Liver (tissue), 3 donors: ENCODE results near the gene MB21D2.

Experiments used
- EGR1 ChIP-seq, 2 donors: IDR thresholded peaks; 2 replicates each; pipeline ENCODE4 v1.6.1; 2016 to 2018; ENCODE audit warnings: antibody characterized with exemption in 2 of 2, low read depth in 2 of 2
- FOXA2 ChIP-seq: IDR thresholded peaks from 2 replicates; pipeline ENCODE4 v1.6.1; 2016; ENCODE audit warnings: antibody characterized with exemption
- GABPA ChIP-seq, 2 donors: IDR thresholded peaks in 1 of 2; conservative IDR thresholded peaks in 1 of 2; 2 replicates each; pipeline ENCODE4 v1.6.1; 2016; ENCODE audit warnings: antibody characterized with exemption in 2 of 2, mild to moderate bottlenecking in 1 of 2, moderate library complexity in 1 of 2
- HNF4G ChIP-seq: IDR thresholded peaks from 2 replicates; pipeline ENCODE4 v1.6.1; 2016; ENCODE audit warnings: antibody characterized with exemption
- JUND ChIP-seq, 2 donors: IDR thresholded peaks; 2 replicates each; pipeline ENCODE4 v1.6.1; 2016; ENCODE audit warnings: antibody characterized with exemption in 2 of 2
- NR2F2 ChIP-seq: IDR thresholded peaks from 2 replicates; pipeline ENCODE4 v1.6.1; 2016; ENCODE audit warnings: antibody characterized with exemption
- RAD21 ChIP-seq, 2 donors: IDR thresholded peaks; 2 replicates each; pipeline ENCODE4 v1.6.1; 2016; ENCODE audit warnings: antibody characterized with exemption in 2 of 2, mild to moderate bottlenecking in 2 of 2
- SP1 ChIP-seq: IDR thresholded peaks from 2 replicates; pipeline ENCODE4 v1.6.1; 2018; ENCODE audit warnings: antibody characterized with exemption, mild to moderate bottlenecking
- TAF1 ChIP-seq: conservative IDR thresholded peaks from 2 replicates; pipeline ENCODE4 v1.6.1; 2016; ENCODE audit warnings: antibody characterized with exemption, mild to moderate bottlenecking
- YY1 ChIP-seq: IDR thresholded peaks from 2 replicates; pipeline ENCODE4 v1.6.1; 2016; ENCODE audit warnings: antibody characterized with exemption, mild to moderate bottlenecking
- TF ChIP-seq, protein P1 (sequence below): fragments of 150-350 bp; IDR thresholded peaks from 2 replicates; pipeline ENCODE4 v1.5.1; 2017; ENCODE audit warnings: improper control_type of control experiment, low read depth, low read length; ENCODE audit not compliant: missing input control
- TF ChIP-seq, protein P2 (sequence below): IDR thresholded peaks from 2 replicates; pipeline ENCODE4 v1.6.1; 2016; ENCODE audit warnings: antibody characterized with exemption, mild to moderate bottlenecking
- TF ChIP-seq, protein P3 (sequence below): IDR thresholded peaks from 2 replicates; pipeline ENCODE4 v1.6.1; 2016; ENCODE audit warnings: antibody characterized with exemption
- TF ChIP-seq, protein P4 (sequence below): IDR thresholded peaks from 2 replicates; pipeline ENCODE4 v1.6.1; 2016; ENCODE audit warnings: antibody characterized with exemption
- donor health status: healthy.
- donor health status: healthy.

DNA sequence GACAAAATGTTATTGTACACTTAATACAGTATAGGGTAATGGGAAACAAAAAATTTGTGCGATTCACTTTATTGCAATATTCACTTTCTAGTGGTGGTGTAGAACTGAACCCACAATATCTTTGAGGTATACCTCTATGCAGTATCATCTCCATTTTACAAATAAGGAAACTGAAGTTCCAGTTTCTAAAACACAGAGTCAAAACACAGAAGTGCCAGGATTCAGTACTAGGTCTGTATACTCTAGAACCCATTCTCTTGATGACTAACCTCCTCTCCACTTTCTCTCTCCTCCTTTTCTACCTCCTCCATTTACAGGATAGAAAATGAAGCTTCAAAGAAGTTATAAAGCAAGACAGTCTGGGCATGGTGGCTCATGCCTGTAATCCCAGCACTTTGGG is 62.2 kb downstream of the MB21D2 start:
- TF ChIP-seq, protein P1, sequence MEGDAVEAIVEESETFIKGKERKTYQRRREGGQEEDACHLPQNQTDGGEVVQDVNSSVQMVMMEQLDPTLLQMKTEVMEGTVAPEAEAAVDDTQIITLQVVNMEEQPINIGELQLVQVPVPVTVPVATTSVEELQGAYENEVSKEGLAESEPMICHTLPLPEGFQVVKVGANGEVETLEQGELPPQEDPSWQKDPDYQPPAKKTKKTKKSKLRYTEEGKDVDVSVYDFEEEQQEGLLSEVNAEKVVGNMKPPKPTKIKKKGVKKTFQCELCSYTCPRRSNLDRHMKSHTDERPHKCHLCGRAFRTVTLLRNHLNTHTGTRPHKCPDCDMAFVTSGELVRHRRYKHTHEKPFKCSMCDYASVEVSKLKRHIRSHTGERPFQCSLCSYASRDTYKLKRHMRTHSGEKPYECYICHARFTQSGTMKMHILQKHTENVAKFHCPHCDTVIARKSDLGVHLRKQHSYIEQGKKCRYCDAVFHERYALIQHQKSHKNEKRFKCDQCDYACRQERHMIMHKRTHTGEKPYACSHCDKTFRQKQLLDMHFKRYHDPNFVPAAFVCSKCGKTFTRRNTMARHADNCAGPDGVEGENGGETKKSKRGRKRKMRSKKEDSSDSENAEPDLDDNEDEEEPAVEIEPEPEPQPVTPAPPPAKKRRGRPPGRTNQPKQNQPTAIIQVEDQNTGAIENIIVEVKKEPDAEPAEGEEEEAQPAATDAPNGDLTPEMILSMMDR = no peak
- TF ChIP-seq TAF1 (no peak), NR2F2 (no peak), SP1 (no peak), YY1 (no peak), RAD21 (IDR thresholded peaks at IDR 0.05) (no peak), EGR1 (IDR thresholded peaks at IDR 0.05; ENCODE audit: low read depth in 2 of 2) (no peak), GABPA (IDR thresholded peaks at IDR 0.05 in 1 of 2, conservative IDR thresholded peaks at IDR 0.05 in 1 of 2) (no peak), JUND (IDR thresholded peaks at IDR 0.05) (no peak), HNF4G (no peak), FOXA2 (no peak)
- TF ChIP-seq, protein P2, sequence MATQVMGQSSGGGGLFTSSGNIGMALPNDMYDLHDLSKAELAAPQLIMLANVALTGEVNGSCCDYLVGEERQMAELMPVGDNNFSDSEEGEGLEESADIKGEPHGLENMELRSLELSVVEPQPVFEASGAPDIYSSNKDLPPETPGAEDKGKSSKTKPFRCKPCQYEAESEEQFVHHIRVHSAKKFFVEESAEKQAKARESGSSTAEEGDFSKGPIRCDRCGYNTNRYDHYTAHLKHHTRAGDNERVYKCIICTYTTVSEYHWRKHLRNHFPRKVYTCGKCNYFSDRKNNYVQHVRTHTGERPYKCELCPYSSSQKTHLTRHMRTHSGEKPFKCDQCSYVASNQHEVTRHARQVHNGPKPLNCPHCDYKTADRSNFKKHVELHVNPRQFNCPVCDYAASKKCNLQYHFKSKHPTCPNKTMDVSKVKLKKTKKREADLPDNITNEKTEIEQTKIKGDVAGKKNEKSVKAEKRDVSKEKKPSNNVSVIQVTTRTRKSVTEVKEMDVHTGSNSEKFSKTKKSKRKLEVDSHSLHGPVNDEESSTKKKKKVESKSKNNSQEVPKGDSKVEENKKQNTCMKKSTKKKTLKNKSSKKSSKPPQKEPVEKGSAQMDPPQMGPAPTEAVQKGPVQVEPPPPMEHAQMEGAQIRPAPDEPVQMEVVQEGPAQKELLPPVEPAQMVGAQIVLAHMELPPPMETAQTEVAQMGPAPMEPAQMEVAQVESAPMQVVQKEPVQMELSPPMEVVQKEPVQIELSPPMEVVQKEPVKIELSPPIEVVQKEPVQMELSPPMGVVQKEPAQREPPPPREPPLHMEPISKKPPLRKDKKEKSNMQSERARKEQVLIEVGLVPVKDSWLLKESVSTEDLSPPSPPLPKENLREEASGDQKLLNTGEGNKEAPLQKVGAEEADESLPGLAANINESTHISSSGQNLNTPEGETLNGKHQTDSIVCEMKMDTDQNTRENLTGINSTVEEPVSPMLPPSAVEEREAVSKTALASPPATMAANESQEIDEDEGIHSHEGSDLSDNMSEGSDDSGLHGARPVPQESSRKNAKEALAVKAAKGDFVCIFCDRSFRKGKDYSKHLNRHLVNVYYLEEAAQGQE = no peak
- TF ChIP-seq, protein P3, sequence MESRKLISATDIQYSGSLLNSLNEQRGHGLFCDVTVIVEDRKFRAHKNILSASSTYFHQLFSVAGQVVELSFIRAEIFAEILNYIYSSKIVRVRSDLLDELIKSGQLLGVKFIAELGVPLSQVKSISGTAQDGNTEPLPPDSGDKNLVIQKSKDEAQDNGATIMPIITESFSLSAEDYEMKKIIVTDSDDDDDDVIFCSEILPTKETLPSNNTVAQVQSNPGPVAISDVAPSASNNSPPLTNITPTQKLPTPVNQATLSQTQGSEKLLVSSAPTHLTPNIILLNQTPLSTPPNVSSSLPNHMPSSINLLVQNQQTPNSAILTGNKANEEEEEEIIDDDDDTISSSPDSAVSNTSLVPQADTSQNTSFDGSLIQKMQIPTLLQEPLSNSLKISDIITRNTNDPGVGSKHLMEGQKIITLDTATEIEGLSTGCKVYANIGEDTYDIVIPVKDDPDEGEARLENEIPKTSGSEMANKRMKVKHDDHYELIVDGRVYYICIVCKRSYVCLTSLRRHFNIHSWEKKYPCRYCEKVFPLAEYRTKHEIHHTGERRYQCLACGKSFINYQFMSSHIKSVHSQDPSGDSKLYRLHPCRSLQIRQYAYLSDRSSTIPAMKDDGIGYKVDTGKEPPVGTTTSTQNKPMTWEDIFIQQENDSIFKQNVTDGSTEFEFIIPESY = no peak
- TF ChIP-seq, protein P4, sequence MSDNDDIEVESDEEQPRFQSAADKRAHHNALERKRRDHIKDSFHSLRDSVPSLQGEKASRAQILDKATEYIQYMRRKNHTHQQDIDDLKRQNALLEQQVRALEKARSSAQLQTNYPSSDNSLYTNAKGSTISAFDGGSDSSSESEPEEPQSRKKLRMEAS = no peak
